Suprapubic skin (tissue), 2 donors: Measurements from ENCODE around the gene JAKMIP1.

ENCODE experiments used
- EP300 ChIP-seq: sonication (generic); formaldehyde crosslinking; IDR thresholded peaks from one replicate; pipeline ENCODE4 v1.6.1; 2017; ENCODE audit warnings: antibody characterized with exemption
- POLR2A ChIP-seq, 2 donors: fragments of 450-650 bp; IDR thresholded peaks; one replicate each; pipeline ENCODE4 v1.6.1; 2017; ENCODE audit warnings: antibody characterized with exemption in 2 of 2, mild to moderate bottlenecking in 2 of 2, moderate library complexity in 2 of 2

GRCh38 chr4:6050551-6050950 is 149.8 kb downstream of the JAKMIP1 start:
- TF ChIP-seq EP300: no peak
- no peak for TF ChIP-seq POLR2A (IDR thresholded peaks at IDR 0.05)
